NK-92 (cell line): ENCODE data around the gene HOXA11.

Experiments used
- DNase-seq: peaks from one replicate; lab custom pipeline; 2025; ENCODE audit not compliant: unreplicated experiment; lab: John Stamatoyannopoulos, UW

Gene HOXA11

DNA sequence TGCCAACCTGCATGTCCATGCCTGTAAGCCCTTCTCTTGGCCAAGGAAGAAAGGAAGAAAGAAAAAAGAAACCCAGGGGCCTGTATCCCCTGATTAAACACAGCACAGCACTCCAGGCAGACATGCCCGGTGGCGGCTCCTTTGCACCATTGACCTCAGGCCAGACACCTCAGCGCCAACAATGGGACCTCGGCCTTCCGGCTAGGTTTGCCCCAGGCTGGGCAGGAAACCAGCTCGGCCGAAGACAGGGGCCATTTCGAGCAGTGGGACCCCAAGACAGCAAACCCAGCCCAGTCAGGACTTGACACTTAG is 13.8 kb downstream of the HOXA11 start:
- DNase-seq: no peak

DNA sequence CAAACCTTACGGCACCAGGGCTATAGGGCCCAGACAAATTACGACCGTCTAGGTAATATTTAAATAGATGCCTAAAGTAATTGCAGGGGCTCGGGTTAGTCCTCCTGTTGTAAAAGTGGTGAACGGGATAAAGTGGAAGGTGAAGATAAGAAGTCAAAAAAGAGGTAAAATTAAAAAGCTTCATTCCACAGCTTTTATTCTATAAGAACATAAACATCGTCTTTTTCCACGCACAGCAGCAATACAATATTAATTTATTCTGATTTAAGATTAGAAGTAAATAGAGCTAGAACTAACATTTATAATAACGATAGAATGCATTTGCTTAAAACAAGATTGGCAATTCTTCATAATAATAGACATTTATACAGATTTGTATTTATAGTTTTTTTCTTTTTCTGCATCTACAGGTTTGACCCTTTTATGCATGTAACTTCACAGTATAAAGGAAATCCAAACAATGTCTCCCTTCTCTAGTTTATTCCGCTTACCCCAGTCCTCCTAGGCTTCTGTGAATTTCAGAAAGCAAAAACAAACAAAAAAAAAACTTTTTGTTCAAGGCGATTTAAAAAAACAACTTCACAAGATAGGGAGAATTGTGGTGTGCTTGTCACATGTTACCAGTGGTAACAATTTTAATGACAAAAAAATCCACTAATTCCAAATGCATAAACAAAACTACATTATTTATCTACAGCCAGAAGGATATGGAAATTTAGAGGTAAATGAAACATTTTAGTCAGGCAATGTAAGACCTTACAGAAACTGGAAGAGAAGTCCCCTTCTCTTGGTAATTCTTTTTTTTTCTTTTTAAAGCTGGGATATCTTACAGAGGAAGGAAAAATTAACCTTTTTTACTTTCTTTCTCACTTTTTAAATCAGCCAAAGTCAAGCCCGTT is 14.4 kb downstream of the HOXA11 start:
- no peak for DNase-seq

DNA sequence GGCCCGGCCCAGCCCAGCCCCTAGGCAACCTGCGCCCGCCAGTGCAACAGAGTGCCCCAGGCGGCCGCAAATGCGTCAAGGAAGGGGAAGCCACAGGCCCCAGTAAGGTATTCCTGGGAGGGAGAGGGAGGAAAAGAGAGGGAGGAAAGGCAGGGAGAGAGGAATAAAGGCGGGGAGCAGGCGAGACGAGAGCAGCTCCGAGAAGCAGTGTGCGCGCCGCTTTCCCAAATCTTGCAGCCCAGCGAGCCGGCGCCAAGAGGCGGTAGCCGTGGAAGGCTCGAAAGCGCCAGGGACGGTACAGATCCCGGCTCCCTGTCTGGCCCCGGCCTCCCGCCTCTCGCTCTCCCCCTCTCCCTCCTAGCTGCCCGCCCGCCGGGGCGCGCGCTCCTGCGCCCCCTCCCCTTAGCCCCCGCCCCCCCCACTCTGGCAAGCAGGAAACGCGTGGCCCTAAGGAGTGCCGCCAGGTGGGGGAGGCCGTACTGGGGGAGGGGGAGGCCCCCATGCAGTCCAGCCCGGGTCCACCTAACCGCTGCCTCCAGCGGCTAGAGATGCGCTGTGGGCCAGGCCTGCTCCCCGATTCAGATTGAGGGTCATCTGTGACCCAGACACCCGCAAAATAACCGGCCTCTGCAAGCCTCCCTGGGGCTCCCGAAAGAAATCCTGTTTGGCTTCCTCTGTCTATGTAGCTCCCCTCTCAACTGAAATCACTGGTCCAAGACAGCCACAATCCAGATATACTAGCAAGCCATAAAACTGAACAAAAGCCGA is 15.2 kb downstream of the HOXA11 start:
- no peak for DNase-seq

DNA sequence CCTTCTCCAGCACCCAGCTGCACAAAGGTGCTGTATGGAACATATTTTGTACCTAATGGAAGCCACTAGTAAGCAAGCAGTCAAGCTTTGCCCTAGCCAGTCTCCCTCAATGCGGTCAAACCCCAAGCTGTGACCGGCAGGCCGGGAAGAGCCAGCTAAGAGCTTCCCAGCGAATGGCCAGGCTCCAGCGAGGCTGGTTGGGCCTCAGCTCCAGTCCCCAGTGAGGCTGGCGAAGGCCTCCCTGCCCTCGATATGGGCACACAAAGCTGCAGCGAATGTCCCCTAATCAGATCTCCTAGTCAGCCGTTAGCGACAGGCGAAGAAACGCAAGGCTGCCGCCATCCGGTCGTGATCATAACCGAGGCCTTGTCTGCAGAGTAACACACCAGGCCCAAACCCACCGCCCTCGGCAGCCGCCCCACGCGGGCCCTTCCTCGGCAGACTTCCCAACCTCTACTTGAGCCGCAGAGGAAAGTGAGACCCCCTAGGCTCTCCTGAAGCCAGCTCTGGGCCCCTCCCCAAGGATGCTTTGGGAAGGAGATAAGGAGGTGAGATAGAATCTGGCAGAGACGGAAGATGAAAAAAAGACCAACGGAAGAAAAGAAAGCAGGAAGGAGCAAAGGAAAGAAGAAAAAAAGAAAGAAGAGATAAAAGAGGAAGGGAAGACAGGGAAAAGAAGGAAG is 16.6 kb downstream of the HOXA11 start:
- DNase-seq: no peak

DNA sequence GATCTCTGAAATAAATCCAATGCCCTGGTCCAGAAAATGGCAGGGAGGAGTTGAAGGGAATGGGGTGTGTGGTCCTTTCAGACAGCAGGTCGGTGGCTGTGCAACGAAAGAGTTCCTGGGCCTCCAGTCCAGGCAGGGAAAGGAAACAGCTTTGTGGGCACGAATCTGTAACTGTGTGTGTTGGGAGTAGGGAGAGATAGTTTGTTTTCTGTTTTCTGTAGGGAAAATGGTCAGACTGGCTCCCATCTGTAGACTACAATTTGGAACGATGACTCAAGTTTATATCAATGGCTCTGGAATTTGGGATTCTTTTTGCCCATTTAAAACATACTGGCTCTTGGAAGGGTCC is 17.1 kb downstream of the HOXA11 start:
- no peak for DNase-seq

DNA sequence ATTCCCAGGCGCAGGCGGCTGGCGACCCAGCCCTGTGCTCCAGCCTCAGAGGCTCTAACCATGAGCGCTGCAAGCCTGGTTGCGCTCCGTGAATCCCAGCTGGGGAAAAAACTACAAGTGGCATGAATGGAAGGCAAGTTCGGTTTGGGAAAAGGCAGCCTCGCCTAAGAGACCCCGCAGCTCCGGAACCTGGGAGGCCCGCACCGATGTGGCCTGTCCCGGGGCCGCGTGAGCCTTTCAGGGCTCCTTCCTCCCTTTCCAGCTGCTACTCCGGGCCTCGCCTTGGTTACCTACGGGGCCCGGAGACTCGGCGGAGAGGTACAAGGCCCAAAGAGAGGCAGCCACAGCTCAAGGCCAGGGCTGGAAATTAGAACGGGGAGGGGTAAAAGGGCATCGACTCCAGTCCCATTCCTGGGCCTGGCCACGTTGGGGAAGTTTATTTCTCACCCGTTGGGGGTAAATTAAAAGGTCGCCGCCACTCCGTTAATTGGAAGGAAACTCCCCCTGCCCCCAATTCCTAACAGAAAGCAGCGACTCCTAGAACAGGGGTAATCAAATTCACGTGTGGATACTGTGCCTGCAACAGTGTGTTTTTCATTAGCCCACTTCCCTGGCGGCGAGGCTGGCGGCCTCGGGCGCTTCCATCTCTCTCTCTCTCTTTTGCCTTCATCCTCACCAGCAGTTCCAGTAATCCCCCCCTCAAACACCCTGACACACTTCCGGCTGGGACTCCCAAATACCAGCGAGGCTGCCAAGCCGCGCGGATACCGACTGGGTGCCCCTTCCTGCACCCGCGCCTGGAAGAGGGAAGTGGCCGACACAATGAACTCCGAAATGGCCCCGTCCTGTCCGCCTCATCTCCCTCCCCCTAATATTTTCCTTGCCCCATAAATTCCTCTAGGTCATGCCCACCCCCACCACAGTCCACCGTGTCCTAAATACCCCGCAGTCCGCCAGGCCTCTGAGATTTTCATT is 18.2 kb downstream of the HOXA11 start:
- DNase-seq: no peak

DNA sequence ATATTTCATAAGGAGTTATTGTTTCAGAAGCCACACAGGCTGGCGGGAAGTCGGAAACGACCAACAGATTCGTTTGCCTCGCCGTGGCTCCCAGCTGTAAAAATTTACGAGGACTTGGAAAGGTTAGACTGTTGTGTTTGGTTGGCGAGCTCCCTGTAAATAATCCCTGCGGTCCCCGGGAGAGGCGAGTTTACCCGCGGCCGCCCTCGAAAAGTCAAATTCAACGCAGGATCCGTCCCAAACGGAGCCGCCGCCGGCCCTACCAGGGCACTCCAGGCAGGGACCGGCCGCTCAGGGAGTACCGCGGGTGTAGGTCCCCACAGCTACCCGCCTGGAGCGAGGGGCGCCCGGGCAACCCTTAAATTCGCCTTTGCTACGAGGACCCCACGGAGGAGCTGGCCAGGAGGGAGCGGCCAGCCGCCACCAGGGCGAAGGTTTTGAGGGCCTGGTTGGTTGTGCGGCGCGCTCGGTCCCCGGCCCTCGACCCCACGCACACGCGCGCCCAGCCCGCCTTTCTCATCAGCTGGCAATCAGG is 19.0 kb downstream of the HOXA11 start:
- DNase-seq: no peak

DNA sequence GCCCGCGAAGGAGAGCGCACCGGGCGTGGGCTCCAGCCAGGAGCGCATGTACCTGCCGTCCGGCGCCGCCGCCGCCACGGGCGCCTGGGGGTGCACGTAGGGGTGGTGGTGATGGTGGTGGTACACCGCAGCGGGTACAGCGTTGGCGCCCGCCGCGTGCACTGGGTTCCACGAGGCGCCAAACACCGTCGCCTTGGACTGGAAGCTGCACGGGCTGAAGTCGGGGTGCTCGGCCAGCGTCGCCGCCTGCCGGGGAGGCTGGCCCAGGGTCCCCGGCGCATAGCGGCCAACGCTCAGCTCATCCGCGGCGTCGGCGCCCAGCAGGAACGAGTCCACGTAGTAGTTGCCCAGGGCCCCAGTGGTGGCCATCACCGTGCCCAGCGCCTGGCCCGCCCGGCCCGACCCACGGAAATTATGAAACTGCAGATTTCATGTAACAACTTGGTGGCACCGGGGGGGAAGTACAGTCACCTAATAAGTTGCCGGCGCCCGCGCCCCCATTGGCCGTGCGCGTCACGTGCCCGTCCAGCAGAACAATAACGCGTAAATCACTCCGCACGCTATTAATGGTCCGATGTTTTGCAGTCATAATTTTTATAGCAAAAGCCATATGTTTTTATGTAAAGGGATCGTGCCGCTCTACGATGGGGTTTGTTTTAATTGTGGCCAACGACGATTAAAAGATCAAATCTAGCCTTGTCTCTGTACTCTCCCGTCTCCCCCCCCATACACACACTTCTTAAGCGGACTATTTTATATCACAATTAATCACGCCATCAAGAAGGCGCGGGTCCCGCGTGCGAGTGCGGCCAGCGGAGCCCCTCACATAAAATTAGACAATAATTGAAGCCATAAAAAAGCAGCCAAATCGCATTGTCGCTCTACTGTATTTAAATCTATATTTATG is 19.7 kb downstream of the HOXA11 start, which contains the start of gene HOXA9:
HOXA9 (minus strand) TSS at position 449 of the 907 bp plus-strand sequence; CDS start at position 369, 80 bp downstream.
- no peak for DNase-seq

DNA sequence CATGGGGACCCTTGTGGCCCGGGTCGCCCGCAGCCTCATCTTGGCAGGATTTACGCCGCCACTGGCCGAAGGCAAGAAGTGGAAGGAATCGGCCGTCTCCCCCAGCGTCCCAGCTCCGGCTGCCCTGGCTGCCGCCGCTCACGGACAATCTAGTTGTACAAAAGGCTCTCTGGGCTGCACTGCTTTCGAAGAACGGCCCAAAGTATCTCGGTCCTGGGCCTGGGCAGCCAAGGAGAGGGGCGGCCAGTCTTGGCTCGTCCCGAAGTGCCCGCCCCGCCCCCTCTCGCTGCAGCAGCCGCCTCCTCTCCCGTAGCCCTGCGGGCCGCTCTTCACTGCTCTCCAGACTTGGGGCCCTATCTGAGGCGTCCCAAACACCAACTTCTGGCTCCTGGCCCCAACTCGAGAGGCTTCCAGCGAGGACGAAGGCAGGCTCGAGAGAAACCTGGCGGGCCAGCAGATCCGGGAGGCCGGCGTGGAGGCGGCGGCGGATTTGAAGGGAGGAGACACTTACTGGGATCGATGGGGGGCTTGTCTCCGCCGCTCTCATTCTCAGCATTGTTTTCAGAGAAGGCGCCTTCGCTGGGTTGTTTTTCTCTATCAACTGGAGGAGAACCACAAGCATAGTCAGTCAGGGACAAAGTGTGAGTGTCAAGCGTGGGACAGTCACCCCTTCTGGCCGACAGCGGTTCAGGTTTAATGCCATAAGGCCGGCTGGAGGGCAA is 20.5 kb downstream of the HOXA11 start:
- DNase-seq: no peak

DNA sequence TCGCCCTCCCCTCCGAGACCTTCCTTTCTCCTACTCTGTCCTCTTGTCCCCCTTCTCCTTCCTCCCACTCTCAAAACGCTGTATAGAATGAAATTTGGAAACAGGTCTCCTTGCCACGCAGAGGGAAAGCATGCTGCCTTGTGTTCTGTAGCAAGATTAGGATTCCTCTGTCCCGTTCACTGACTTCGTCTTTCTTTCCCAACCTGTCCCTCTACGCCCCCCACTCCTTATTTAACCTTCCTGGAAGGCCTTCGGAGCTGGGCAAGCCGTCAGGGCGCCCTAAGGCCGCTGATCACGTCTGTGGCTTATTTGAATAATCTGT is 21.0 kb downstream of the HOXA11 start:
- DNase-seq: no peak

DNA sequence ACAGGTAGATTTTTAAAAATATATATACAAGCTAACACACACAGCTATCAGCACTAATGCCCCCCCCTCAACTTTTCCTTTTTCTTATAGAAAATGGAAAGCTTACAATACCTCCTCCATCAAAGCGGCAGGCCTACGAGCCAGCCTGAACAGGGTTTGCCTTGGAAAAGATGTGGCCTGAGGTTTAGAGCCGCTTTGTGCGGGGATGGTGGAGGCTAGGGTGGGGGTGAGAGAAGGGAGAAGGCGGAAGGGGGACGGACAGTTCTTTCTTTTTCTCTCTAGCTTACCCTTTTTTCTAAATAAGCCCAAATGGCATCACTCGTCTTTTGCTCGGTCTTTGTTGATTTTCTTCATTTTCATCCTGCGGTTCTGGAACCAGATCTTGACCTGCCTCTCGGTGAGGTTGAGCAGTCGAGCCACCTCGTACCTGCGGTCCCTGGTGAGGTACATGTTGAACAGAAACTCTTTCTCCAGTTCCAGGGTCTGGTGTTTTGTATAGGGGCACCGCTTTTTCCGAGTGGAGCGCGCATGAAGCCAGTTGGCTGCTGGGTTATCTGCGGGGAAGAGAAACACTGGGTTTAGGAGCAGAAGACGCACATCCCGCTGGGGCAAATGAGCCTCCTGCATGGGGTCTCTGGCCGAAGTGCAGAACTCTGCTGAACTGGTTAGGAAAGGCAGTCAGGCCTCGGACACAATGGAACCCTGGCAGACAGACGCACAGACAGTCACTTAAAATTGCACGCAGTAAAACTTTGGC is 21.6 kb downstream of the HOXA11 start:
- DNase-seq: no peak

DNA sequence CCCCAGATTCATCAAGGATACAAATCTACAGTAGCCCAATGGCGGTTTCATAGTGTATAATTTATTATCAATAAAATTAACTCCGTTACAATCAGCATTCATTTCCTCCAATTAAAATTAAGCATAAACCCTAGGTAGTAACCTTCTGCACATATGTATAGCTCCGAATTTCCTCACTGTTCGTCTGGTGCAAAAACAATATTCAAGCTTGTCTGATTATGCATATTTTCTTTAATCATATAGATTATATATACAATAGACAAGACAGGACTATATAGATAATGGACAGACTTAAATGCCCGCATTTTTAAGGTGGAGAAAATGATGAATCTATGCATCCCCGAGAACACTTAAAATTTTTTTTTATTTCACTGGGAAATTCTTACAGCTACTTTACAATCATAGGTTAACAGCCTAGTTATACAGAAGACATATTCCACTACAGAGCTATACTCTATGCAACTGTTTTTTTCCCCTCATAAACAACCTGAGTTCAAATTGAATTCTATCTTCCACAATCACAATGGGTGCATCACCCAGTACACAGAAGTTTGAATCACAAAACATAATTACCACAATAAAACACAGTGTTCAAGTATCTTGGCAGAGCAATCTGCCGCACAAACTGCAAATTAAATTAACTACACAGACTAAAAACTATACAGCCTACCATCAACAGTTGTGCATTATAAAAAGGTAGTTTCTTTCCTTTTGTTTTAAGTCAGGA is 22.3 kb downstream of the HOXA11 start:
- no peak for DNase-seq

DNA sequence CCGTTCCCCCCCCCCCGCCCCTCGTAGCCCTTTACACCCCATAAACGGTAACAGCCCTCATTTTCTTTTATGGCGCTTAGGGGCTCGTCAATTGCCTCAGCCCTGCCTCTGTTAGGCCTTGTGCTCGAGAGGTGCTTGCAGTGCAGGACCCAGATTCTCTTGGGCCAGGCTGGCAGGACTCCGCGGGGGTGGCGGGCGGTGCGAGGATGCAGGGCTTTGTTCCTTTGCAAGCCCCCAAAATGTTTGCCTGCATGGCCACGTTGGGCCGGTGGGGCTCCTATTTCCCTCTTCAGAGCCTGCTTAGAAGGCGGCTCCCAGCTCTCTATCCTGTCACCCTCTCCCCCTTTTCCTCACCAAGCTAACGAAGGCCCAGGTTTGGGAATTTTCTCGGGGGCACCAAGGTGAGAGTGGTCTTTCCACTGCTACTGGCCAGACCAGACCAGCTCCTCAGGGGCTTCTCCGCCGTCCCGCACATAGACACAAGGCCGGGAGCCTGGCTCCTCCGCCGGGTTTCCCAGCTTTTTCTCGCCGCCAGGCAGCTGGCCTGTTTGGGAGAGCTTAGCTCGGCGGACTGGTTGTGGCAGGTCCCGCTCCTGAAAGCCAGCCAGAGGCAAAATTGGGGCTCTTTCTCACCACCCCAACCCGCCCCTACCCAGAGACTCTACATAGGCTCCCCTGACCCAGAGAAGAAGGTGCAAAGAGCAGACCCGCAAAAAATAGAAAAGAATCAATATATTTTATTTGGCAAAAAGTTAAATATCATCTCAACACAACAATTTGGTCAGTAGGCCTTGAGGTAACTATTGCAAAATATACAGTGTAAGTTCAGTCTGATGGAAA is 23.1 kb downstream of the HOXA11 start:
- DNase-seq: no peak

DNA sequence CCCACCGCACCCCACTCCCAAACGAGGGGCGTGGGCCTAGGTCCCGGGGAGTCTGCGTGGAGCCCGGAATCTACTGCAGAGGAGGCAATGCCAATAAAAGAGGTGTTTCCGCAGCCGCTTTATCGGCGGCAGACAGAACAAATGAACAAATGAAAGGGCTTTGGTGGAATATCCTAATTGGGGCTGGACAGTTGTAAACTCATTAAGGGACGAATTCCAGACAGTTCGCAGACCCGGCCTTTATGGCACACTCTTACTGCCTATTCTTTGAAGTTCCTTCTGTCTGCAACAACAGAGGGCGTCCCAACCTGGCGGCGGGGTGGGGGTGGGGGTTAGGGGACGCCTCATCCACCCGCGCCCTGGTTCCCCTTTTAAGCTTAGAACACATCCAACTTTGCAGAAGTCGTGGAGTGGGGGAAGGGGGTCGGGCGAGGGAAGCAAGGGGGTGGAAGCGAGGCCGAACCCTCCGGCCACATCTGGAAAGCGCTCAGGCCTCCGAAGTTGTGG is 23.8 kb downstream of the HOXA11 start:
- DNase-seq: no peak

DNA sequence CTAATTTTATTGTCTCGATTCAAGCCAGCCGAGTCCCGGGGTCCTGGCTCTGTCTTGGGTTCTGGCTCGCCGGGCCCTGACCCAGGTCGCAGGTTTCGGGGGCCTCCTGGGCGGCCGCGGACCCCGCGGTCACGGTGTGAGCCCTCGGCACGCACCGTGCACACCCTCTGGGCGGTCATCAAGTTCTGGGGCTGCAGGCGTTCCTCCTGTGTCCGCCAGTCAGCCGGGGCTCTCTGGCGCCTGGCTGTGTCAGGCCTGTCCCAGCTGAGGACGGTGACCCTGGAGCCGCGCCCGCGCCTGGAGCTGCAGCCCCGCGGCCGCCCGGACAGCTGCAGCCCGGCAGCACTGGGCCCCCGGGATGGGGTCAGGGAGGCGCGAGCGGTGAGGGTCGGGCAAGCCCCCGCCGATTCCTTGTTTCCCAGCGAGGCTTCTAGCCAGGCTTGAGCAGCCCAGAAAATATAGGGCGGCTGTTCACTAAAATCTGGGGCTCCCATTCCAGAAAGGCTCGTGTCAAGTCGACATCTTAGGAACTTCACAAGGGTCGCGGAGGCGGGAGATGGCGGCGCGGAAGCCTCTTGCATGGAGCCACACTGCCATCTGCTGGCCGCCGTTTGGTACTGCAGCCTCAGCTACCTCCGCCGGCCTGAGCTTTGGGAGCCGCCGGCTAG is 24.4 kb downstream of the HOXA11 start:
- no peak for DNase-seq

DNA sequence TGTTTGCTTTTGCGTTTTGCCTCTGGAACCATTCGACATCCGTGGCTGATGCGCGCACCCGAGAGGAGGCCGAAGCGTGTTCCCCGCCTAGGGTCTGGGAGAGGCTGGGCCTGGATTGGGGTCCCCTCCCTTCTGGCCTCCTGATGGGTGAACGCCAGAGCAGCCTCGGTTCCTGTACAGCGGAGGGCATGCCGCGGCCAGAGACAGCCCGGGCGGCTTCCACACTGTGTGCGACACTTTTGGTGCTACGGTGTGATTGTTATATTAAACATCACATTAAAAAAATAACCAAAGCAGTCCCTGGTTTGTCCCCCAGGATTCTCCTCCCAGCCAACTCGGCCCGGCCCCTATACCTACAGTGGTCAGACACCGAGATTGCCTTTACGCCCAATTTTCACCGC is 24.9 kb downstream of the HOXA11 start:
- DNase-seq: no peak
